GM18519 (cell line): ENCODE results near the gene TALDO1.
A peak's percentile ranks its signal among the peaks of the same experiment; 100 is the strongest.

ENCODE experiments used
- ATAC-seq: cut with Tn5 transposase; IDR thresholded peaks from one replicate; pipeline ENCODE4 v1.9.1; 2021; ENCODE audit warnings: mild to moderate bottlenecking, moderate library complexity; ENCODE audit not compliant: unreplicated experiment, low FRiP score

The TALDO1 gene

DNA sequence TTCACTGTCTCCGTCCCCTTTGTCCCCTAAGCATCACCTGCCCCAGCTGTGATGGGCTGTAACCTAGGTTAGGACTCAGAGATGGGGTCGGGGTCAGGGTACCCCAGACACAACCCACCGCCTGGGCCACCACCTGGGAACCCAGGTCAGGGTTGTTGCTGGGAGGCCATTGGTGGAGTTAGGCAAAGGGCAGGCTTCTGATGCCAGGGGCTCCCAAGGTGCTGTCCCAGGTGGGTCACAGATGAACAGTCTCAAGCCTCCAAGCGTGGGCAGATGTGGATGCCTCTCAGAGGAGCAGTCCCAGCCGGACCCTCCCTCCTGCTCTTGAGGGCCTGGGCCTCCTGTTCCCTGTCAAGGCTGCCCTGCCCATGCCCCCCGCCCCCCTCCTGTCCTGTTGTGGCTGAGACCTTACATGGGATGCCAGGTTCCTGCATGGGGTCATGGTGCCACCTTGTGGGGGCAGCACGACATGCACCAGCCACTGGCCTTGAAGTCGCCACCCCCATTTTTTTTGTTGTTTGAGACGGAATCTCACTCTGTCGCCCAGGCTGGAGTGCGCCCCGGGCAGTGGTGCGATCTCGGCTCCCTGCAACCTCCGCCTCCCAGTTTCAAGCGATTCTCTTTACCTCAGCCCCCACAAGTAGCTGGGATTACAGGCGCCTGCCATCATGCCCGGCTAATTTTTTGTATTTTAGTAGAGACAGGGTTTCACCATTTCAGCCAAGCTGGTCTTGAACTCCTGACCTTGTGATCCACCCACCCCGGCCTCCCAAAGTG, 17.9 kb downstream of the TALDO1 start:
- no peak for ATAC-seq

DNA sequence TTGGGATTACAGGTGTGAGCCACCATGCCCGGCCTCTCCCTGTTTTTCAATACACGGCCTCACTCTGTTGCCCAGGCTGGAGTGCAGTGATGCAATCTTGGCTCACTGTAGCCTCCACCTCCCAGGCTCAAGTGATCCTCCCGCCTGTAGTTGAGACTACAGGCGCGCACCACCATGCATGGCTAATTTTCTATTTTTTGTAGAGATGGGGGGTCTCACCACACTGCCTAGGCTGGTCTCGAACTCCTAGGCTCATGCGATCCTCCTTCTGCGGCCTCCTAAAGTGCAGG, 18.5 kb downstream of the TALDO1 start:
- ATAC-seq, result no peak

DNA sequence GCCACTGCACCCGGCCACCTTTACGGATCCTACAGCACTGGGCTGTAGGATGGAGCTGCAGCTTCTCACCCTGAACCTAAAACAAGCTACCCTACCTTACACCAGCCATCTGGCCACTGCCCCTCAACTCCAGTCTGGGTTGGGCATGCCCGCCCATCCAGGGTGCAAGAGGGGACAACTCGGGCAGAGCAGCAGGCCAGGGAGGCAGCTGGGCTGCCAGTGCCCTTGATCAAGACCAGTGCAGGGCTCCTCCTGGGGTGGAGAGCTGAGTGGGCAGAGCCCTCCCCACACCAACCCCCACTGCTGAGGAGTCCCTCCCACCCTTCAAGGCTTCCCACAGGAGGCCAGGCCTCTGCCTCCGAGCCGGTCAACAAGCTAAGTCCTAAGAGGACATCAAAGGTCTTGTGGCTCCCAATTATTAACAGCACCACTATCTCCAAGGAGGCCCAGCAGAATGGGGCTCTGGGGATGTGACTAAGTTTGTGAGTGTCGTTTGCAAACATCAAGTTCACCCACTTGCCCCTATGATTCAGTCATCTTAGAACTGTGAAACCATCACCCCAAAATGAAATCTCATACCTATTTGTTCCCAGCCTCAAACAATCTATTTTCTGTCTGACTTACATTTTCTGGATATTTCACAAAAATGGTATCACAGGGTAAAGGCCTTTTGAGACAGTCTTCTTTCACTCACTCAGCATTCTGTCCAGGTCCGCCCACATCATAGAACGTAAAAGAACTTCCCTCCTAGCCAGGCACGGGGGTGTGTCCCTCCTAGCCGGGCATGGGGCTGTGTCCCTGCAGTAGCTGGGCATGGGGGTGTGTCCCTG, 19.1 kb downstream of the TALDO1 start:
- no peak for ATAC-seq

DNA sequence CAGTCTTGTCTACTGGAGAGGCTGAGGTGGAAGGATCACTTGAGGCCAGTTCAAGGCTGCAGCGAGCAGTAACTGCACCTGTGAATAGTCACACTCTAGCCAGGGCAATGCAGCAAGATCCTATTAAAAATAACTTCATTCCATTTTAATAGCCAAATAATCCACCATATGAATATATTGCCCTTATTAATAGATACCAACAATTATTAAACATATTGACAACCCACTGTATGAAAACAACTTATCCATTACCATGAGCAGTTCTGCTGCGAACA, 19.6 kb downstream of the TALDO1 start:
- ATAC-seq, result no peak

DNA sequence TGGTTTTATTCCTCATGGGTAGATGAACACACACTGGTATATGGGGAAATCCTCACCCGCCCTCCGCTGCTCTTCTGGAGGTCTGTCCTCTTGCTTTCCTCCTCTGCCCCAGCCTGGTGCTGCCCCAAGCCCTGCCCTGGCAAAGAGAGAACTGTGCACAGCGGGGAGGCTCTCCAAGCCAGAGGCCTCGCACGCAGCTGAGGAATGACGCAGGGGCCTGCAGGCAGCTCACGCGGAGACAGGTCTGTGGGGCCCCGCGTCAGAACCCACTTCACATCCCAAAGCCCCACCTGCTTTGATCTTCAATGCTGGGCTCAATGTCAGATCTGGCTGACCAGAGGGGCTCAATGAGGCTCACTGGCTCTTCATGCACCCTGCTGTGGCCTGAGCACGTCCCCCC, 20.0 kb downstream of the TALDO1 start:
- no peak for ATAC-seq

DNA sequence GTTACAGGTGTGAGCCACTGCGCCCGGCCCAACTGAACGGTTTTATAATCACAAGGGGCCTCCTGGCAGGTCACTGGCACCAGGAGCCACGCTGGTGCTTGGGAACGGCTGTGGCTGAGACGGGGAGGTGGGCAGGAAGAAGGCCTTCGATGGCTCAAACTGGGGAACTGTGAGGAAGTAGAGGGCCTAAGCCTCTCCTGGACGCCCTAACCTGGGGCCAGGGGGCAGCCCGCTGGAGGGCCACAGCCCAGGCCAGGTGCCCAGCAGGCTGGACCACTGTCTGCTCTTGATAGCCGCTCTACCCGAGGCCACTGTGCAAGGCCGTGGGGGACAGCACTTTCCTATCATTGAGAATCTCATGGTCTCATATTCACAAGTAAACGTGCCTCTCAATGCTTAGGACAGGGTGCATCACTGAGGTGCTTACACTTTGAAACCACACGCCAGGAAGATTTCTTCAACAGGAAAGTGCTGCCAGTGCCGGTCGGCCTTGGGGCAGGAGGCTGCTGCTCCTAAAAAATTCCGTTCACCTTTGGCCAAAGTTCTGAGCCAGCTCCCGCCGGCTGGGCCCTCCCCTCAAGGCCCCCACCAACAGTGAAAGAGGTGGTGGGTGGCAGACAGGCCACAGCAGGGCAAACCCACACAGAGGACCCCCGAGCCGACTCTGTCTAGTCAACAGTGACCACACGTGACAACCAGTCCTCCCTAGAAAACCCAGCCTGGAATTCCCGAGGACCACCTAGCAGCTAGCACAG, 22.8 kb downstream of the TALDO1 start:
- ATAC-seq, result no peak

DNA sequence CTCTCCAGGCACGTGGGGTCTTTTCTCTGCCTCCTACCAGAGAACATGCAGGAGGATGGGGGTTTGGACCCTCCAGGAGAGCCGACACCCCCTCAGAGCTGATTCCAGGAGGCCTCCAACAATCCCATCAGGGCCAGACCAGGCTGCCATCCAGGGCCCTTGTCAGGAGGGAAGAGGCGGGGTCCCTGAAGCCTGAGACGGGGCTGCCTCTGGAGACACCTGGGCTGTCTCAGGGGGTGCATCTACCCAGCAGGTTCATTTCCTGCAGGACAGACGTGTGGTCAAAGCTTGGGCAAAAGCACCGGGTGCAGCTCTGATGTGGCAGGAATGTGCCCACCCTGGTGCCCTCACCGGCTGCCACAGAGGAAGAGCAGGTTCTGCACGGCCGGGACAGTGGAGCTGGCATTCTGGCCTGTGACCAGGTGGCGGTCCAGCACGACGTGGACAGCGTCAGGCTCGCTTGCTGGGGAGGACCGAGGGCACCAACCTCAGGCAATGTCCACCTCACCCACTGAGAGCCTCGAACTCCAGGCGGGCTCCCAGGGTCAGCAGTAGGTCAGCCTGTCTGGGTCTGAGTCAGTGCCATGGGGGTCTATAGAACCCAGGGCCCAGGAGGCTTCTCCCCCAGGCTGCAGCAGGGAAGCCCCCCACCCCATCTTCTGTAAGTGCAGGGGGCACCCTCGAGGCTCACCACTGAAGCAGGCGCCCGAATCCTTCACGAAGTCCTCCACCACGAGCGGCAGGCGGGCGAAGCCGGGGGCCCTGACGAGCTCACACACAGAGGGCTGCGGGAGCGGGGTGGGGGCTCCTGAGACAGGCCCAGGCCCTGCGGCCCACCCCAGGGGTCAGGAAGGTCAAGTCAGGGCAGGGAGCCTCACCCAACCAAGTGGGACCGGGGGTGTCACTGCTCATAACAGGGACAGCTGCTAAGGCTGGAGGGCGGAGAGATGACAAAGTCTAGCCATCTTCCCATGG, 23.7 kb downstream of the TALDO1 start:
- ATAC-seq, result no peak

DNA sequence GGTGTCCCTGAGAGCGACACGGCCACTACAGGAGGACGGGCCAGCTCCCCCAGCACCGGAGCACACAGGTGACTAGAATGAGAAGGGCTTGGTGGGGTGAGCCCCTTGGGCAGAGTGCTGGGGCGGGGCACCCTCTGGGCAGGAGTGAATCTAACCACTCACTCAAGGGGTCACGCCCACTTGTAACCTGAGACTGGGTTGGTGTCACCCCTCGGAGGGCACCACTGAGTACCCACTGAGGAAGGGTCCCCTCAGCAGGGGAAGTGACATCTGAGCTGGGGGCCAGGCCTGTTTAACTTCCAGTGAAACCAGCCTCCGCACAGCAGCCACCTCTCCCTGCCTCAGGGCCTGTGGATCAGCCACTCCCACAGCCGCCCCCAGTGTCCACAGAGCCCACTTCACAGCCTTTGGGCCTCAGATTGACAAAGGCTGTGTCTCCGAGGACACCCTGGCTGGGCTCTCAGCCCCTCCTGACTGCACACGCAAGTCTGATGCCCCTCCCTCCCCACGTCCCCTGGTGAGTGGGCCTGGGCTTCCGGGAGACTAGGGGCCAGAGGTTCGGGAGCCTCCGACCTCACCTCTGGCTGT, 24.4 kb downstream of the TALDO1 start:
- no peak for ATAC-seq

DNA sequence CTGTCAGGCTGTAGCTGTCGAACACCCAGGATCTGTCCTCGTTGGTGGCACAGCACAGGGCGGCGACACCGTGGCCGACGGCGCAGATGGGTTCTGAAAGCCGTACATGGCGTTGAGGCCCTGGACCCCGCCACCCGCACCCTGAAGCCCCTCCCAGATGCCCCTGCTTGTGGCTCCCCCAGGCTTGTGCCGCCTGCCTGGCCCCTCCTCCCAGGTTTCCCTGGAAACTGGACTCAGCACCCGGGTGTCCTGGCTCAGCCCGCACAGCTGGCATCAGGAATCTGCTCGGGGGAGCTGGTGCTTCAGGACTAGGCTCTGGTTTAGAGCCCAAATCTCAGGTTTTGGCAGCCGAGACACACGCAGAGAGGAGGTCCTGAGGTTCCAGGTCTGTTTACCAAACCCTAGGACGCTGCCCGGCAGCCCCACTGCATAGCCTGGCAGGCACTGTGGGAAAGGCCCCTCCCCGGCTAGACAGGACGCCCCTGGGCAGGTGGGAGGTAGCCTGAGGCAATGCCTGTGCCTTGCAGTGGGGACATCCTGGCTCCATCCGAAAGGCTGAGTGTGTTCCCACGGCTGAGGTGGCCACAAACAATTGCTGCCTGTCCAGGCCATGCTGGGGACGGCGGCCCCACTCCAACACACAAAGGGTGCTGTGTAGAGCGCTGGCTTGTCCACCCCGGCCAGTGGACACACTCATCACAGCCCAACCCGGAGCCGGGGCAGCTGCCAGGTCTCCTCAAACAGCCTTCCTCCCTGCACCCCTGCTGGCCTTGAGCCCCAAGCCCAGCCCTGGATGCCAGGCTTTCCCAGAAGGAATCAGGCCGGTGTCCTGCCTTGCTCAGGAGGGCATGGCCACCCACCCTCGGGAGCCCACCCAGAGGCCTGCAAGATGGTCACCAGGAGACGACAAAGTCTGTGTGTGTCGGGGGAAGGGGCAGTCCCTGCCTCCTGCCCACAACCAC, 25.4 kb downstream of the TALDO1 start:
- no peak for ATAC-seq

DNA sequence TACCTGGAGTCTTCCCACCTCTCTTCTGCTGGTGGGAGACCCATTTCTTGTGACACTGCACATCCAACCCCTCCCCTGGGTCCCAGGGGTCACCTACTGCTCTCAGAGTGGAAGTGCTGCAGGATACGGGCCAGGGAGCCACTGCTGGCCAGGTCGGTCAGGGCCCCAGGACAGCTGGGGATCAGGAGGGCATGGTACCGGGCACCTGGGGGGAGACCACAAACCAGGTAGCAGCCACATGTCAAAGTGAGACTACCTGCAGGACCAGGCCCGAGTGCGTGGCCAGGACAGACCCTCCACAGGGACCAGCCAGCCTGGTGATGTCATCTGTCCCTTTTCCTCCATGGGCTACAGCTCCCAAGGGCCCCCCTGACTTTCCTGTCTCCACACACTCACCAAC, 26.2 kb downstream of the TALDO1 start:
- ATAC-seq, result no peak

DNA sequence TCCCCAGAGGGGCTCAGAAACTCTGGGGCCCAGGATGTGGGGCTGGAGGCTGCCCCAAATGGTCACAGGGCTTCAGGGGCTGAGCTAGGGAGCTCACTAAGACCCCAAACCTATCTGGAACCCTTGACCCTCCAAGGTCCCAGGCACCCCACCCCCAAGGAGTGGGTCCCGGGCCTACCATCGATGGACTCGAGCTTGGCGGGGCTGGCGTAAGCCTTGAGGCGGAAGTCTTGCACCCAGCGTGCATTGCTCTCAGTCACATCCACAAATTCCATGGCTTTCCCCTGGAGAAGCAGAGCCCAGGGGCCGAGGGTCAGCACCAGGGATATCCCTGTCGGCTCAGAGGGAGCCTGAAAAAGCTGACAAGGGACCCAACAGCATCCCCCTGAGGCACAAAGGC, 26.6 kb downstream of the TALDO1 start:
- ATAC-seq, result no peak

DNA sequence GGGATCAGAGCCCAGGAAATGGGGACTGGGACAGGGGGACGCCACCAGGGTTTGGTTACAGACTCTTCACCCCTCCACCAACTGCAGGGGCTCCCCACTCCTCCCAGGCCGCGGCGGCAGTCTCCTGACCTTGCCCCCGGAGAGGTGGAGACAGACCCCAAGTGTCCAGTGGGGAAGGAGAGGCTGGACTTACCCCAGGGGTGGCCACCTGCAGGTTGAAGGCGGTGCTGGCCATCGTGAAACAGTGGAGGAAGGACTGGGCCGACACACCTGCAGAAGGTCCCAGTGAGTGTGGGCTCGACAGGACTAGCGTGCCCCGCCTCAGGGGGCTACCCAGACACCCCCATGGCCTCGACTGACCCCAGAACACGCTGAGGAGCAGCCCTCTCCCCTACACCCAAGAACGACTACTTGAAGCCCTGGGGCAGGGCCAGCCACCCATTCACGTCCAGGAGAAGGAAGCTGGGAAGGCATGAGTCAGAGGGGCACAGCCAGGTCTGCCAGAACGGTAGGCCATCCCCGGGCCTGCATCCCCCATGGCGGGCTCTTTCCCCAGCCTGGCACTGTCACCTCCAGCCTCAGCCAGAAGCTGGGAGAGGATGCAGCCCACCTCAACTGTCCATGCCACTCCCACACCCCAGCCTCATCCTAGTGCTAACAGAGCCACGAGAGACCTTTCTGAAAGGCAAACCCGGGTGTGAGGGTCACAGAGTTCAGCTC, 27.8 kb downstream of the TALDO1 start:
- ATAC-seq, result no peak

DNA sequence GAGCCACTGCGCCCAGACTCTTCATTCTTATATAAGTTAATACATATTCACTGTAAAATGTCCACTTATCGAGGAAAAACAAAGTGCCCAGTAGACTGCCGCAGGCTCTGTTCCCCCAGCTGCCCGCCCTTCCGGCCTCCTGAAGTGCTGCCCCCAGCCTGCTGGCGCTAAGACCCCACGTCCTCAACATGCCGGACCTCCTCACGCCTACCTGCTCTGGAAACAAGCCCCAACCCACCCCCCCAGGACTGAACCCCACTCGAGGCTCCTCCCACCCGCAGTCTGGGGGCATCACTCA, 28.9 kb downstream of the TALDO1 start:
- no peak for ATAC-seq

DNA sequence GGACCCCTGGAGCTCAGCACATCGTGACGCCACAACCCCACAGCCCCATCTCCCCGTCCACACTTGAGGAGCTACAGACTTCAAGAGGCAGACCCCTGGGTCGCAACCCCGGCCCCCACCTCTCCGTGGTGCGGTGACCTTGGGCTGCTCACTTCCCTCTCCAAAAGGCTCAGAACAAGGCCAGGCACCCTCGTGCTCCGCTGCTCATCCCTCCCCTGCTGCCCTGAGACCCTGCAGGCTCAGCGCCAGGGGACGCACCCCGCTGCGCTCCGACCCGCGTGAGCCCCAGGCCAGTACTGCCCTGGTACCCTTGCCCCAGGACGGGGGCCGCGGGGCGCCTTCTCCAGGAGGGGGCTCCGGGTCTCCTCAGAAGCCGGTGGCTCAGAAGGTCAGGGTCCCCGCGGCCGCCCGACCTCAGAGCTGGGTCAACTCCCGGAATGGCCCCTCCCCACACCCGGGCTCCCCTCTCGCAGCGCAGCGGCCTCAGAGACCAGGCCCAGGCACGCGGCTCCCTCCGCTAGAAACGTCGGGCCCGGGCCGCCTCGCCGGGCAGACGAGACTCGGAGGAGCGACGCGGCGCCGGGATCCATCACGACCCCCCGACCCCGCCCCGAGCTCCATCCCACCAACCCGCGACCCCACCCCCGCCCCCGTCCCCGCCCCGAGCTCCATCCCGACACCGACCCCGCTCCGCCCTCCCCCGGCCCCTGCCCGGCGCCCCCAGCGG, 29.5 kb downstream of the TALDO1 start:
- ATAC-seq, result peak; percentile 22

DNA sequence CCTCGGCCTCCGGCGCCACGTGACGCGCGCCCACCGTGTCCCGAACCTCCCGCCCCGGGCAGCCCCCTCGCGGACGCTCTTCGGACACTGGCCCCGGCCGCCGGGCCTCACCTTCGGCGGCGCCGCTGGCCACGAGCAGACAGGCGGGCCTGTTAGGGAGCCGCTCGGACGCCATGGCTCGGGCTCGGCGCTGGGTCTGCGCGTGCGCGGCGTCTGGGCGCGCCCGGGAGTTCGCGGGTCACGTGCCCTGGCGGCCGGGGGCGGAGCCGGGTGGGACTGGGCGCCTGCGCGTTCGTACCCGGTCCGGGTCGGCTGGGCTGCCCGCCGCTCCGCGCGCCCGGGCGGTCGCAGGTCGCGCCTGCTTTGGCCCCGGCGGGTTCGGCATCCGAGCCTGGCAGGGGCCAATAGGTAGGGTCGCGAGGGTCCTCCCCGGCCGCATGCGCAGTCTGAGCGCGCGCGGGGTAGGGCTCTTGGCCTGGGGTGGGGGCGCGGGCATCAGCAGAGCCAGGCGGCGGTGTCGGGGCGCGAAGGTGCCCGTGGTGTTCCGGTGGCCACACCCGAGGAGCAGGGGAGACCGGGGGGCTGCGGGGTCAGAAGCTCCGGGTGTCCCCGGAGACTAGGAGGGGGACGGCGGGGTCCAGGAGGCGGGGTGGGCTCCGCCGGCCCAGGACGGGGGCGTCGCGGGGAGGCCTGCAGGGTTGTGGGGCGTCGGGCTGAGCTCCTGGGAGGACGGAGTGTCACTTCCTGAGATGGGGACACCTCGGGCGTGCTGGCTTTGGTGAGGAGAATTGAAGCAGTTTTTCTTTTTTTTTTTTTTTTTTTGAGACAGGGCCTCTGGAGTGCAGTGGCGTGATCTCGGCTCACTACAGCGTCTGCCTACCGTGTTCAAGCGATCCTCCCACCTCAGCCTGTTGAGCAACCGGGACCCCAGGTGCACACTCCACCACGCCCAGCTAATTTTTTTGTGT, 30.3 kb downstream of the TALDO1 start, which contains the start of gene GATD1:
TSS of gene GATD1 (minus strand) at position 200 of the 968 bp plus-strand sequence. CDS start at position 175, 25 bp downstream.
- peak; percentile 55 for ATAC-seq
